Astrocyte of the spinal cord (primary cell): ENCODE results near the gene LSAMP.

Source experiments
- DNase-seq: peaks from one replicate; pipeline ENCODE4 v3.0.0; 2011; ENCODE audit warnings: low read depth, low spot score
- H3K4me3 ChIP-seq: 2 replicates; pipeline ENCODE4 v1.5.1; 2011; ENCODE audit warnings: low read depth, mild to moderate bottlenecking, low read length, moderate library complexity
- CTCF ChIP-seq: IDR thresholded peaks from 2 replicates; pipeline ENCODE4 v1.5.1; 2012; ENCODE audit warnings: low read depth, mild to moderate bottlenecking, low read length, inconsistent platforms
- in situ Hi-C: cut with HindIII; loops from 2 replicates; pipeline ENCODE4 v1.10.0; 2017; ENCODE audit warnings: low sequenced_read_pairs

The LSAMP gene

GRCh38 chr3:116064646-116065045 lies 380.6 kb downstream of the LSAMP start:
- no peak for TF ChIP-seq CTCF
- in situ Hi-C loops = no loop called here
- H3K4me3 ChIP-seq = no peak overlapping the region
- peak; percentile 59 for DNase-seq

GRCh38 chr3:116059421-116060096 lies 385.7 kb downstream of the LSAMP start:
- TF ChIP-seq CTCF = no peak
- in situ Hi-C loops = no loop called here
- peak; percentile 97 for DNase-seq
- no peak overlapping the region for H3K4me3 ChIP-seq

- DNase-seq = no peak
- in situ Hi-C loops = no loop called here
- TF ChIP-seq CTCF = no peak
- H3K4me3 ChIP-seq = no peak overlapping the region
Measured at GRCh38 chr3:116058844-116059243, 386.4 kb downstream of the LSAMP start.

GRCh38 chr3:116057400-116058006 lies 387.8 kb downstream of the LSAMP start:
- no peak for TF ChIP-seq CTCF
- no peak overlapping the region for H3K4me3 ChIP-seq
- peak; percentile 71 for DNase-seq
- in situ Hi-C loops = no loop called here

GRCh38 chr3:116056280-116056679 lies 389.0 kb downstream of the LSAMP start:
- TF ChIP-seq CTCF = no peak
- H3K4me3 ChIP-seq = no peak overlapping the region
- no peak for DNase-seq
- in situ Hi-C loops = no loop called here

- TF ChIP-seq CTCF = no peak
- no peak for DNase-seq
Measured at GRCh38 chr3:116053017-116053416, 392.3 kb downstream of the LSAMP start.

More at GRCh38 chr3:116053017-116053416, 392.3 kb downstream of the LSAMP start:
- in situ Hi-C loops = no loop called here
- H3K4me3 ChIP-seq = no peak overlapping the region
